Large intestine (tissue), 3 donors: ENCODE results near the gene LRRC4B. TPM values are rescaled to one million over a fixed set of nuclear protein-coding genes. Genes with fewer than 3 reads are reported as not detected.

Experiments used
- DNase-seq, 2 donors: peaks; one replicate each; pipeline versions ENCODE4 v3.0.0 to v3.0.0-alpha.2; 2013
- H3K27ac ChIP-seq: one replicate; pipeline ENCODE4 v1.5.1; 2013; ENCODE audit warnings: low read length
- H3K27me3 ChIP-seq: 2 replicates; pipeline ENCODE4 v1.6.1; 2013; ENCODE audit warnings: low read length; ENCODE audit not compliant: control insufficient read depth, insufficient read depth
- H3K36me3 ChIP-seq: 2 replicates; pipeline ENCODE4 v1.6.1; 2013; ENCODE audit warnings: low read length; ENCODE audit not compliant: control insufficient read depth, insufficient read depth
- H3K4me1 ChIP-seq: one replicate; pipeline ENCODE4 v1.6.1; 2013; ENCODE audit warnings: low read length; ENCODE audit not compliant: control insufficient read depth, insufficient read depth
- H3K4me3 ChIP-seq: one replicate; pipeline ENCODE4 v1.5.1; 2013; ENCODE audit warnings: low read length
- H3K9me3 ChIP-seq: one replicate; pipeline ENCODE4 v1.6.1; 2013; ENCODE audit warnings: mild to moderate bottlenecking, low read depth, low read length, moderate library complexity; ENCODE audit not compliant: control insufficient read depth
- WGBS: methylation state at CpG from one replicate; pipeline ENCODE4 v1.1.5; 2013; ENCODE audit warnings: low lambda C conversion rate; ENCODE audit not compliant: insufficient coverage; 5-methylcytosine and 5-hydroxymethylcytosine counted together
- polyA plus RNA-seq: library from polyadenylated mRNA; unstranded; fragments of 120-200 nt; gene quantifications from one replicate; pipeline ENCODE4 v1.2.1, GENCODE V29; 2013

LRRC4B gene
- polyA plus RNA-seq, 1 donor, result 6.9 TPM

- H3K4me3 ChIP-seq, result peak overlapping the region; percentile 73
- peaks cover 3% of the 10 kb centered on the region for H3K9me3 ChIP-seq
- DNase-seq, result no peak
Observed at GRCh38 chr19:50512112-50512998, 55.9 kb downstream of the LRRC4B start.

GRCh38 chr19:50511069-50511822 lies 57.0 kb downstream of the LRRC4B start, which contains the start of gene JOSD2:
TSS of gene JOSD2 (minus strand) at chr19:50511191. CDS start at chr19:50510431, 760 bp downstream.
- Histone ChIP-seq H3K4me1 (peaks cover 14% of the 10 kb centered on the region), H3K9me3 (peaks cover 3% of the 10 kb centered on the region), H3K4me3 (peak within 1 kb of the TSS; percentile 73), H3K27me3 (peaks cover 3% of the 10 kb centered on the region), H3K27ac (peak within 1 kb of the TSS; percentile 77), H3K36me3 (no peaks in the 10 kb centered on the region)
- peak; percentile 99 to 100 for DNase-seq
- no CpG with 5 or more reads among the region's 69 CpGs for WGBS

More at GRCh38 chr19:50512112-50512998, 55.9 kb downstream of the LRRC4B start:
- H3K36me3 ChIP-seq, result no peaks in the 10 kb centered on the region
- H3K27ac ChIP-seq, result no peak overlapping the region
- H3K4me1 ChIP-seq, result peaks cover 14% of the 10 kb centered on the region
- peaks cover 9% of the 10 kb centered on the region for H3K27me3 ChIP-seq
- WGBS, result no CpG with 5 or more reads among the region's 36 CpGs

DNA sequence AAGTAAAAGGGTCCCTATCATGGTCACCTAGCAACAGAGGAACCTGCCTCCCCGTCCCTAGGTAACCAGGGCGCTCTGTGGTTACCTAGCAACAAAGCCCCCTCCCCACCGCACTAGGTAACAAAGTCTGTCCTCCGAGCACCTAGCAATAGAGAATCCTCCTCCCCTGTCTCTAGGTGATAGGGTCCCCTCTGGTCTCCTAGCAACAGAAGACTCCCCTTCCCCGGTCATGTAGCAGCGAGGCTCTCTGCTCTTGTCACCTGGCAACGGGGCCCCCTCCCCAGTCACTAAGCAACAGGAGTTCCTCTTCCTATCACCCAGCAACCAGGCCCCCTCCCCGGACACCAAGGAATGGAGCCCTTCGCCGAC lies 57.6 kb downstream of the LRRC4B start:
- H3K36me3 ChIP-seq, result no peaks in the 10 kb centered on the region
- H3K27ac ChIP-seq, result peak overlapping the region; percentile 36
- DNase-seq, result no peak
- peak overlapping the region; percentile 73 for H3K4me3 ChIP-seq
- 0% methylated on average over 1 of the region's 10 CpGs for WGBS
- H3K9me3 ChIP-seq, result peaks cover 3% of the 10 kb centered on the region
- H3K27me3 ChIP-seq, result peaks cover 2% of the 10 kb centered on the region
- peaks cover 14% of the 10 kb centered on the region for H3K4me1 ChIP-seq

DNA sequence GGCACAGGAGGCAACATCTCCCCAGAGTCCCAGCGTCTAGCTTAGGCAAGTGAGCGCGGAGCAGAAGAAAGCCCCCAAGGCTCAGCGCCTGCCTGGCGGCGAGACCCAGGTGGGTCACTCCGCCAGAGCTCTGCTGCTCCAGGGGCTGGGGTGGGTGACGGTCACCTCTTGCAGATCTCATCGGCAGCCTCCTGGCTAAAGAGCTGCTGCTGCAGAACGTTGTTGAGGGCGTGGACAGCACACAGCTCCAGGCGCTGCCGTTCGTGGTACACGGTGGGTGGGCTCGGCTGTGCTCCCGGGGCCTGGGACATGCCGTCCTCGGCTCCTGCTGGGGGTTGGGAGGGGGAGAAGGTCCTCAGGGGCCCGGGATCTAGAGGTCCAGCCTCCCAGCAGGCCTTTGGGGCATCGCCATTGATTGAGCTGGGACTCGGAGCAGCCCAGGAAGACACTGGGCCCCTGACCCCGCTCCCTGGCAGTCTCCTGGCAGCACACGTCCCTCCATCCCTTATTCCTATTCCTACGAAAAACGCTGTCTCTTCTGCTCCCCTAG lies 58.0 kb downstream of the LRRC4B start:
- peaks cover 14% of the 10 kb centered on the region for H3K4me1 ChIP-seq
- H3K27me3 ChIP-seq, result peaks cover 2% of the 10 kb centered on the region
- no CpG with 5 or more reads among the region's 26 CpGs for WGBS
- H3K4me3 ChIP-seq, result peak overlapping the region; percentile 73
- no peak for DNase-seq
- peaks cover 3% of the 10 kb centered on the region for H3K9me3 ChIP-seq
- no peaks in the 10 kb centered on the region for H3K36me3 ChIP-seq
- peak overlapping the region; percentile 36 for H3K27ac ChIP-seq

DNA sequence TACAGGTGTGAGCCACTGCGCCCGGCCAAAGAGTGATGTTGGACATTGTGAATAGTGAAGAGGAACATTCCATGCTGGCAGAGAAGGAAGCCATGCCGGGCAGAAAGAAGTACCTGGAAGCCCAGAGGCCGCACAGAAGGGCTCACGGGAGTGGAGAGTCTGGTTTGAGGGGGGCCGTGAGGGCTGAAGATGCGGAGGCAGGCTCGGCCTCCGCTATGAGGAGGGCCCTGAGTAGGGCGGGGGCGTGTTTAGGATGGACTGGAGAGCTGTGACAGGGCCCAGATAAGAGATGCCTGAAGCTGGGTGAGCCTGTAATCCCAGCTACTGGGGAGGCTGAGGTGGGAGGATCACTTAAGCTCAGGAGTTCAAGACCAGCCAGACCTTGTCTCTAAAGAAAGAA lies 58.9 kb downstream of the LRRC4B start:
- H3K4me1 ChIP-seq, result peaks cover 14% of the 10 kb centered on the region
- no CpG with 5 or more reads among the region's 11 CpGs for WGBS
- no peak overlapping the region for H3K4me3 ChIP-seq
- no peak overlapping the region for H3K27ac ChIP-seq
- no peak for DNase-seq
- H3K36me3 ChIP-seq, result no peaks in the 10 kb centered on the region
- peaks cover 3% of the 10 kb centered on the region for H3K9me3 ChIP-seq
- no peaks in the 10 kb centered on the region for H3K27me3 ChIP-seq

DNA sequence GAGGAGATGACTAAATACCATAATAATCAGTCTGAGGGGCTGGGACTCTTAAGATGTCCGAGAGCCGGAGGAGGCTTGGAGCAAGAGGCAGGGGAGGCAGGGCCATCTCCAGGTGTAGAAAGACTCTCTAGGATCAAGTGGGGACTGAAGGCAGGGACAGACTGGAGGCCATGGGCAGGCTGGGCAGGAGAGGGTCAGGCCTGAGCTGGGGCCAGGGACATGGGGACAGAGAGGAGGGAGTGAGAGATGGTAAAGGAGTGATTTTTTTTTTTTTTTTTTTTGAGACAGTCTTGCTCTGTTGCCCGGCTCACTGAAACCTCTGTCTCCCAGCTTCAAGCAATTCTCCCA lies 59.4 kb downstream of the LRRC4B start:
- Histone ChIP-seq H3K9me3 (peaks cover 3% of the 10 kb centered on the region), H3K27ac (no peak overlapping the region), H3K4me1 (peaks cover 11% of the 10 kb centered on the region), H3K36me3 (no peaks in the 10 kb centered on the region), H3K4me3 (no peak overlapping the region), H3K27me3 (no peaks in the 10 kb centered on the region)
- WGBS, result no CpG with 5 or more reads among the region's 3 CpGs
- no peak for DNase-seq

DNA sequence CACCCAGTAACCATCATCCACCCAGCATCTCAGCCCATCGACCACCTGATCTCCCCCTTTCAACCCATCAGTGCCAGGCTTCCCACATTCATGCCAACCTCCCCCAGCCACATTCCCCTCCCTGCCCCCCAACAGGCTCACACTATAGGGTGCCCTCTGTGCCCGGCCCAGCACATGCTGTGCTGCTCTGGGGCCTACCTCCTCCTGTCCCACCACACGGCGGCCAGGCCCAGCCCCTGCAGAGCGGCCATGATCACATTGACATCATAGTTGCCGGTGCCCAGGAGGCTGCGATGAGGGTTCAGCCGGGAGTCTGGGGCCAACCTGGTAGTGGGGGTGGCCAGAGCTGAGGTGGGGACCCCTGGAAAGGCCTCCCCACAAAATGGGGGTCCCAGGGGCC lies 60.9 kb downstream of the LRRC4B start:
- Histone ChIP-seq H3K4me3 (no peak overlapping the region), H3K9me3 (peaks cover 3% of the 10 kb centered on the region), H3K27me3 (no peaks in the 10 kb centered on the region), H3K27ac (no peak overlapping the region), H3K4me1 (peaks cover 9% of the 10 kb centered on the region), H3K36me3 (no peaks in the 10 kb centered on the region)
- no peak for DNase-seq
- no CpG with 5 or more reads among the region's 8 CpGs for WGBS

DNA sequence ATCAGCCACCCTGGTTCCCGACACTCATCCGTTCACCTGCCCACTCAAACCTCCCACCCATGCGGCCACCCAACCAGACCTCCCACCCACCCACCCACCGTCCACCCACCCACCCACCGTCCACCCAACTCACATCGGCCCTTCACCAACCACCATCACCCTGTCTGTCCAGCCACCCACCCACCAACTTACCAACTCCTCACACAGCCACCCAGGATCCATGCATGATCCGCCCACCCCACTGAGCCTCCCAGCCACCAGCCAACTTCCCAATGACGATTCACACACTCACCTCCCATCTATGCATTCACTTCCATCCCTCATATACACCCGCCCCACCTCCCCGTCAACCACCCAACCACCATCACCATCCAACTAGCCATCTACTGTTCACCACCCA lies 61.5 kb downstream of the LRRC4B start:
- Histone ChIP-seq H3K27ac (no peak overlapping the region), H3K9me3 (no peaks in the 10 kb centered on the region), H3K4me1 (peaks cover 9% of the 10 kb centered on the region), H3K27me3 (no peaks in the 10 kb centered on the region), H3K4me3 (no peak overlapping the region), H3K36me3 (no peaks in the 10 kb centered on the region)
- DNase-seq, result no peak
- no CpG with 5 or more reads among the region's 10 CpGs for WGBS

- Histone ChIP-seq H3K27ac (no peak overlapping the region), H3K4me1 (peaks cover 9% of the 10 kb centered on the region), H3K36me3 (no peaks in the 10 kb centered on the region), H3K9me3 (no peaks in the 10 kb centered on the region), H3K4me3 (no peak overlapping the region), H3K27me3 (peaks cover 2% of the 10 kb centered on the region)
- no CpG with 5 or more reads among the region's 30 CpGs for WGBS
- no peak for DNase-seq
Observed at GRCh38 chr19:50505856-50506611, 62.2 kb downstream of the LRRC4B start.
